ENCODE results near the gene MIAT. TPM values are rescaled to one million over a fixed set of nuclear protein-coding genes. Genes with fewer than 3 reads are reported as not detected.
A peak's percentile ranks its signal among the peaks of the same experiment; 100 is the strongest.

The MIAT gene
- polyA plus RNA-seq, 1 donor (not counting 4 experiments of a cell fraction or from before 2014, with no cell fraction given) = 0.04 TPM

DNA sequence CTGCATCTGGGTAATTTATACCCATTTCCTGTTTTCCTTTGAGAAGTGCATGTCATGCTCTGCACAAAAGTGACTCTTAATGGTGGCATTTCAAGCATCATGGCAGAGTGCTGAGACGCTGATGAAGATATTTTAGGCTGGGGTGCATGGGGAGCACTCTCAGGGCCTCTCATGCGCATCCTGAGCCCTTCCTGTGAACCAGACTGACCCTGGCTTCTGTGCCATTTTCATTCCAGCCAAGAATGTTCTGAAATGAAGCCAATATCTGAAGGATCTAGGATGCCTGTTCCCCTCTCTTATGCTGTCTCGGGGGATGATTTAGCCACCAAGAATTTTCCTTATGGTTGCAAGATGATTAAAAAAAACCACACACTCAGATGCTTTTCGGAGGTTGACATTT lies 61.5 kb downstream of the MIAT start:
- no peaks in the 10 kb centered on the region for H3K27me3 ChIP-seq (ENCODE audit: control insufficient read depth, extremely low read depth, insufficient read depth, low read length)
- DNase-seq (ENCODE audit: low read depth, low spot score) (no peak), FAIRE-seq (no peak)
- H3K4me2 ChIP-seq (ENCODE audit: control insufficient read depth, extremely low read depth, insufficient read depth, low read depth, low read length) = no peak overlapping the region
- H3K9ac ChIP-seq (ENCODE audit: control insufficient read depth, extremely low read depth, insufficient read depth, low read length) = no peak overlapping the region
- H3K36me3 ChIP-seq (ENCODE audit: control insufficient read depth in 2 of 2, extremely low read depth in 1 of 2, insufficient read depth in 2 of 2, low read length in 2 of 2) = peaks cover 2% of the 10 kb centered on the region in 2 experiments
- no peak overlapping the region for H2AFZ ChIP-seq (ENCODE audit: control insufficient read depth, low read length)
- peaks cover 3% of the 10 kb centered on the region for H3K4me1 ChIP-seq (ENCODE audit: control insufficient read depth, extremely low read depth, insufficient read depth, low read length)
- no peaks in the 10 kb centered on the region for H3K9me3 ChIP-seq (ENCODE audit: control insufficient read depth, low read depth, low read length)
- no peak for TF ChIP-seq EZH2 (IDR thresholded peaks at IDR 0.05; ENCODE audit: low read length)
- TF ChIP-seq, protein P1, sequence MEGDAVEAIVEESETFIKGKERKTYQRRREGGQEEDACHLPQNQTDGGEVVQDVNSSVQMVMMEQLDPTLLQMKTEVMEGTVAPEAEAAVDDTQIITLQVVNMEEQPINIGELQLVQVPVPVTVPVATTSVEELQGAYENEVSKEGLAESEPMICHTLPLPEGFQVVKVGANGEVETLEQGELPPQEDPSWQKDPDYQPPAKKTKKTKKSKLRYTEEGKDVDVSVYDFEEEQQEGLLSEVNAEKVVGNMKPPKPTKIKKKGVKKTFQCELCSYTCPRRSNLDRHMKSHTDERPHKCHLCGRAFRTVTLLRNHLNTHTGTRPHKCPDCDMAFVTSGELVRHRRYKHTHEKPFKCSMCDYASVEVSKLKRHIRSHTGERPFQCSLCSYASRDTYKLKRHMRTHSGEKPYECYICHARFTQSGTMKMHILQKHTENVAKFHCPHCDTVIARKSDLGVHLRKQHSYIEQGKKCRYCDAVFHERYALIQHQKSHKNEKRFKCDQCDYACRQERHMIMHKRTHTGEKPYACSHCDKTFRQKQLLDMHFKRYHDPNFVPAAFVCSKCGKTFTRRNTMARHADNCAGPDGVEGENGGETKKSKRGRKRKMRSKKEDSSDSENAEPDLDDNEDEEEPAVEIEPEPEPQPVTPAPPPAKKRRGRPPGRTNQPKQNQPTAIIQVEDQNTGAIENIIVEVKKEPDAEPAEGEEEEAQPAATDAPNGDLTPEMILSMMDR (optimal IDR thresholded peaks at IDR 0.05 in 1 of 3, IDR thresholded peaks at IDR 0.05 in 1 of 3, conservative IDR thresholded peaks at IDR 0.05 in 1 of 3; ENCODE audit: extremely low read depth in 1 of 3, insufficient read depth in 2 of 3, low read length in 3 of 3) = no peak
- H3K4me3 ChIP-seq (ENCODE audit: control insufficient read depth in 2 of 3, extremely low read depth in 1 of 3, insufficient read depth in 2 of 3, low read depth in 1 of 3, low read length in 3 of 3) = no peak overlapping the region
- dilution Hi-C loops (cut with MboI; ENCODE audit: extremely low pct_ligation_motif_present, low sequenced_read_pairs) = no loop called here
- no peaks in the 10 kb centered on the region for H3K79me2 ChIP-seq (ENCODE audit: control insufficient read depth, insufficient read depth, low read length)
- no peaks in the 10 kb centered on the region for H4K20me1 ChIP-seq (ENCODE audit: control insufficient read depth, extremely low read depth, insufficient read depth, low read length)
- no peak overlapping the region for H3K27ac ChIP-seq (ENCODE audit: control insufficient read depth, insufficient read depth, low read length)
- no peaks in the 10 kb centered on the region for H3K9me1 ChIP-seq (ENCODE audit: control insufficient read depth, extremely low read depth, insufficient read depth, low read length)

DNA sequence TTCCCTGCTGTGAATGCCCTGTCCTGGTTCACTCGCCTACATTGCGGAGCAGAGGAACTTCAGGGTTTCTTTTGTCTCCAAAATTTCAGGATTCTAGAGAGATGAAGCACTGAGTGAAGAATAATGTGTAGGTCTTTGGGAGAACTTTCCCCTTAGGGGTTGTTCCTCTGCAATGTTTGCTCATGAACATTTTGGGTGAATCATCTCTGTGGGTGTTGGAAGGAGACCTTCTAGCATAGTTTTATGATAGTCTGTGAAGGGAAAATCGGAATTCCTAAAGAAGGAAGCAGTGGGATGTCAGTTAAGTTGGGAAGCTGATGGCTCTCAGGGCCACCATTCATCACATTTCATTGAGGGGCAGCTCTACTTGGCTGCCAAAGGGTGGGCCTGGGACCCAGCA lies 64.8 kb downstream of the MIAT start:
- H3K9me3 ChIP-seq (ENCODE audit: control insufficient read depth, low read depth, low read length) = no peaks in the 10 kb centered on the region
- DNase-seq (ENCODE audit: low read depth, low spot score) = no peak
- no peaks in the 10 kb centered on the region for H3K9me1 ChIP-seq (ENCODE audit: control insufficient read depth, extremely low read depth, insufficient read depth, low read length)
- no peak overlapping the region for H3K9ac ChIP-seq (ENCODE audit: control insufficient read depth, extremely low read depth, insufficient read depth, low read length)
- no peaks in the 10 kb centered on the region for H3K79me2 ChIP-seq (ENCODE audit: control insufficient read depth, insufficient read depth, low read length)
- FAIRE-seq = no peak
- TF ChIP-seq, protein P1 (optimal IDR thresholded peaks at IDR 0.05 in 1 of 3, IDR thresholded peaks at IDR 0.05 in 1 of 3, conservative IDR thresholded peaks at IDR 0.05 in 1 of 3; ENCODE audit: extremely low read depth in 1 of 3, insufficient read depth in 2 of 3, low read length in 3 of 3) = no peak
- TF ChIP-seq EZH2 (IDR thresholded peaks at IDR 0.05; ENCODE audit: low read length) = no peak
- no peaks in the 10 kb centered on the region for H4K20me1 ChIP-seq (ENCODE audit: control insufficient read depth, extremely low read depth, insufficient read depth, low read length)
- H3K4me1 ChIP-seq (ENCODE audit: control insufficient read depth, extremely low read depth, insufficient read depth, low read length) = peaks cover 3% of the 10 kb centered on the region
- H3K4me3 ChIP-seq (ENCODE audit: control insufficient read depth in 2 of 3, extremely low read depth in 1 of 3, insufficient read depth in 2 of 3, low read depth in 1 of 3, low read length in 3 of 3) = no peak overlapping the region
- dilution Hi-C loops (cut with MboI; ENCODE audit: extremely low pct_ligation_motif_present, low sequenced_read_pairs) = no loop called here
- peak overlapping the region; percentile 12 for H3K4me2 ChIP-seq (ENCODE audit: control insufficient read depth, extremely low read depth, insufficient read depth, low read depth, low read length)
- no peak overlapping the region for H2AFZ ChIP-seq (ENCODE audit: control insufficient read depth, low read length)
- peaks cover 2 to 5% of the 10 kb centered on the region in 2 experiments for H3K36me3 ChIP-seq (ENCODE audit: control insufficient read depth in 2 of 2, extremely low read depth in 1 of 2, insufficient read depth in 2 of 2, low read length in 2 of 2)
- no peaks in the 10 kb centered on the region for H3K27me3 ChIP-seq (ENCODE audit: control insufficient read depth, extremely low read depth, insufficient read depth, low read length)
- H3K27ac ChIP-seq (ENCODE audit: control insufficient read depth, insufficient read depth, low read length) = no peak overlapping the region
